Measurements from ENCODE around the gene CAVIN2. TPM values are rescaled to one million over a fixed set of nuclear protein-coding genes. Genes with fewer than 3 reads are reported as not detected.
A peak's percentile ranks its signal among the peaks of the same experiment; 100 is the strongest.

Gene CAVIN2
- total RNA-seq, 1 experiment from 2014 or later: 136 TPM

GRCh38 chr2:191866195-191866594, 19.3 kb upstream of the CAVIN2 start:
- DNase-seq (ENCODE audit: low spot score): no peak

- peak; percentile 32 for DNase-seq (ENCODE audit: low spot score)
Observed at GRCh38 chr2:191864628-191865374, 17.9 kb upstream of the CAVIN2 start.

GRCh38 chr2:191863988-191864387, 17.1 kb upstream of the CAVIN2 start:
- no peak for DNase-seq (ENCODE audit: low spot score)

GRCh38 chr2:191862156-191862775, 15.4 kb upstream of the CAVIN2 start:
- peak; percentile 54 for DNase-seq (ENCODE audit: low spot score)

- no peak for DNase-seq (ENCODE audit: low spot score)
Observed at GRCh38 chr2:191860760-191861466, 14.0 kb upstream of the CAVIN2 start.

- DNase-seq (ENCODE audit: low spot score): no peak
Observed at GRCh38 chr2:191859681-191860080, 12.8 kb upstream of the CAVIN2 start.

- DNase-seq (ENCODE audit: low spot score): no peak
Observed at GRCh38 chr2:191857886-191858285, 11.0 kb upstream of the CAVIN2 start.

- peak; percentile 65 for DNase-seq (ENCODE audit: low spot score)
Observed at GRCh38 chr2:191857259-191857805, 10.4 kb upstream of the CAVIN2 start.

GRCh38 chr2:191856111-191856876, 9.4 kb upstream of the CAVIN2 start:
- no peak for DNase-seq (ENCODE audit: low spot score)

- no peak for DNase-seq (ENCODE audit: low spot score)
Observed at GRCh38 chr2:191855382-191855781, 8.5 kb upstream of the CAVIN2 start.

GRCh38 chr2:191854382-191855372, 7.8 kb upstream of the CAVIN2 start:
- DNase-seq (ENCODE audit: low spot score): peak; percentile 79

- peak; percentile 29 for DNase-seq (ENCODE audit: low spot score)
Observed at GRCh38 chr2:191853843-191854242, 7.0 kb upstream of the CAVIN2 start.

- no peak for DNase-seq (ENCODE audit: low spot score)
Observed at GRCh38 chr2:191851158-191851557, 4.3 kb upstream of the CAVIN2 start.

- DNase-seq (ENCODE audit: low spot score): no peak
Observed at GRCh38 chr2:191848771-191849767, 2.2 kb upstream of the CAVIN2 start.

- no peak for DNase-seq (ENCODE audit: low spot score)
Observed at GRCh38 chr2:191847764-191848163, 876 bp upstream of the CAVIN2 start.

- DNase-seq (ENCODE audit: low spot score): peak; percentile 23
Observed at GRCh38 chr2:191845876-191846514, 893 bp downstream of the CAVIN2 start.

GRCh38 chr2:191845248-191845715, 1.6 kb downstream of the CAVIN2 start:
- DNase-seq (ENCODE audit: low spot score): peak; percentile 49

GRCh38 chr2:191844706-191845105, 2.2 kb downstream of the CAVIN2 start:
- DNase-seq (ENCODE audit: low spot score): no peak

GRCh38 chr2:191840921-191841320, 6.0 kb downstream of the CAVIN2 start:
- no peak for DNase-seq (ENCODE audit: low spot score)
